Measurements from ENCODE around the gene EVC2. TPM values are rescaled to one million over a fixed set of nuclear protein-coding genes. Genes with fewer than 3 reads are reported as not detected.

Gene EVC2
- total and polyA plus RNA-seq, 7 donors, result 0.60 to 14.7 (median 8.6) TPM; not detected in 1

DNA sequence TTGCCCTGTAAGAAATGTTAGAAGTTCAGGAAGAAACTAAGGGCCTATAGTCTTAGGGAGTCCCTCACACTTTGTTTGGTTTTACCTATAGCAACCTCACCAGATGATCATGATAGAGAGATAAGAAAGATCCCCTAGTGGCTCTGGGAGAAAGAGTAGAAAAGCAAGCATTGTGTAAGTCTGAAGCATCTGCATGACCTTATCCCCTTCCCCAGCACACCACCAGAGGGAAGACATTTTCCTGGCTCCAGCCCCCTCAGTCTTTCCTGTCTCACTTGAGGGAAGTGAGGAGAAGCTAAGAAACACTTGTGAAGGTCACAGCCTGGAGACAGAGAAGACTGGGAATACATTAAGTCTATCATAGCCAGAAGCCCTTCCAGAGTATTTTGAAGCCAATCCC lies 154.0 kb downstream of the EVC2 start:
- no peaks in the 10 kb centered on the region for H3K27me3 ChIP-seq
- H3K36me3 ChIP-seq, result peaks cover 0 to 40% (median 4%) of the 10 kb centered on the region in 4 donors
- no peak overlapping the region for H3K4me3 ChIP-seq
- H3K9me3 ChIP-seq, result no peaks in the 10 kb centered on the region
- no peak for DNase-seq
- intact Hi-C loops (cut with DNase I), result no loop called here
- no peak overlapping the region for H3K27ac ChIP-seq
- no peak for TF ChIP-seq POLR2AphosphoS5 (IDR thresholded peaks at IDR 0.05)
- TF ChIP-seq, protein P1, sequence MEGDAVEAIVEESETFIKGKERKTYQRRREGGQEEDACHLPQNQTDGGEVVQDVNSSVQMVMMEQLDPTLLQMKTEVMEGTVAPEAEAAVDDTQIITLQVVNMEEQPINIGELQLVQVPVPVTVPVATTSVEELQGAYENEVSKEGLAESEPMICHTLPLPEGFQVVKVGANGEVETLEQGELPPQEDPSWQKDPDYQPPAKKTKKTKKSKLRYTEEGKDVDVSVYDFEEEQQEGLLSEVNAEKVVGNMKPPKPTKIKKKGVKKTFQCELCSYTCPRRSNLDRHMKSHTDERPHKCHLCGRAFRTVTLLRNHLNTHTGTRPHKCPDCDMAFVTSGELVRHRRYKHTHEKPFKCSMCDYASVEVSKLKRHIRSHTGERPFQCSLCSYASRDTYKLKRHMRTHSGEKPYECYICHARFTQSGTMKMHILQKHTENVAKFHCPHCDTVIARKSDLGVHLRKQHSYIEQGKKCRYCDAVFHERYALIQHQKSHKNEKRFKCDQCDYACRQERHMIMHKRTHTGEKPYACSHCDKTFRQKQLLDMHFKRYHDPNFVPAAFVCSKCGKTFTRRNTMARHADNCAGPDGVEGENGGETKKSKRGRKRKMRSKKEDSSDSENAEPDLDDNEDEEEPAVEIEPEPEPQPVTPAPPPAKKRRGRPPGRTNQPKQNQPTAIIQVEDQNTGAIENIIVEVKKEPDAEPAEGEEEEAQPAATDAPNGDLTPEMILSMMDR (IDR thresholded peaks at IDR 0.05), result no peak
- no peak for TF ChIP-seq EP300 (IDR thresholded peaks at IDR 0.05)
- no peak for TF ChIP-seq POLR2A (IDR thresholded peaks at IDR 0.05)
- no peaks in the 10 kb centered on the region for H3K4me1 ChIP-seq

DNA sequence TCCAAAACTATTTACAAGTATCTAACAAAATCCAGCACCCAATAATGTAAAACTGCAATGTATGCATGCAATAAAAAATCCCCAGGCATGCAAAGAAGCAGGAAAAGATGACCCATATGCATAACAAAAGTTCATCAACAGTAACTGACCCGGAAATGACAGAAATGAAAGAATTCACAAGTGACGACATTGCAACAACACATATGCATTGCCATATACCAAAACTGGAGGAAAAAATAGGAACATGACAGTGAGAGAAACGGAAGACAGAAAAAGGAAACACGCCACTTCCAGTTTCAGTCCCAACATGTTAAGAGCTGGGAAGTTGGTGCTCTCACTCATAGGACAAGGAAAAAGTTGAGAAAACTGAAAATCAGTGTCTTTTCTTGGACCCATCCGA lies 154.6 kb downstream of the EVC2 start:
- no peaks in the 10 kb centered on the region for H3K9me3 ChIP-seq
- DNase-seq, result no peak
- no peak overlapping the region for H3K4me3 ChIP-seq
- intact Hi-C loops (cut with DNase I), result no loop called here
- H3K27me3 ChIP-seq, result no peaks in the 10 kb centered on the region
- no peaks in the 10 kb centered on the region for H3K4me1 ChIP-seq
- H3K27ac ChIP-seq, result no peak overlapping the region
- TF ChIP-seq EP300 (IDR thresholded peaks at IDR 0.05) (no peak), POLR2A (IDR thresholded peaks at IDR 0.05) (no peak), POLR2AphosphoS5 (IDR thresholded peaks at IDR 0.05) (no peak)
- TF ChIP-seq, protein P1 (IDR thresholded peaks at IDR 0.05), result no peak
- whole genome bisulfite sequencing, 2 donors, result 87% methylated on average over 5 of the region's 5 CpGs
- peaks cover 0 to 37% (median 4%) of the 10 kb centered on the region in 4 donors for H3K36me3 ChIP-seq

DNA sequence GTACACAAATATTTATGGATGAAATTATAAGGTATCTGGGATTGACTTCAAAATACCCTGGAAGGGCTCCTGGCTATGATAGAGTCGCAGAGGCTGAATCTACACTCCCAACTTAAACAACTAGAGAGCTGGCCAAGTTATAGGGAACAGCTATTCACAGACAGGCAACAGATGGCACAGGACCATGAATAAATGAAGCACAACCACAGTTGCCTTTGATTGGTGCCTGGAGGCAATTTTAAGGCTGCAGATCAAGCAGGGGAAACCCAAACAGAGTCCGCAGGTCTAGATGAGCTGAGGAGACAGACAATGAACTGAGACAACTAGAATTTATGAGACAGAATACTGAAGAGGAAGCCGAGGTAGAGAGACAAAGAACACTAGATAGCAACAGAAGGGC lies 155.9 kb downstream of the EVC2 start:
- peaks cover 0 to 31% (median 6%) of the 10 kb centered on the region in 4 donors for H3K36me3 ChIP-seq
- WGBS, 2 donors, result 71 to 88% methylated on average over 3 of the region's 3 CpGs

DNA sequence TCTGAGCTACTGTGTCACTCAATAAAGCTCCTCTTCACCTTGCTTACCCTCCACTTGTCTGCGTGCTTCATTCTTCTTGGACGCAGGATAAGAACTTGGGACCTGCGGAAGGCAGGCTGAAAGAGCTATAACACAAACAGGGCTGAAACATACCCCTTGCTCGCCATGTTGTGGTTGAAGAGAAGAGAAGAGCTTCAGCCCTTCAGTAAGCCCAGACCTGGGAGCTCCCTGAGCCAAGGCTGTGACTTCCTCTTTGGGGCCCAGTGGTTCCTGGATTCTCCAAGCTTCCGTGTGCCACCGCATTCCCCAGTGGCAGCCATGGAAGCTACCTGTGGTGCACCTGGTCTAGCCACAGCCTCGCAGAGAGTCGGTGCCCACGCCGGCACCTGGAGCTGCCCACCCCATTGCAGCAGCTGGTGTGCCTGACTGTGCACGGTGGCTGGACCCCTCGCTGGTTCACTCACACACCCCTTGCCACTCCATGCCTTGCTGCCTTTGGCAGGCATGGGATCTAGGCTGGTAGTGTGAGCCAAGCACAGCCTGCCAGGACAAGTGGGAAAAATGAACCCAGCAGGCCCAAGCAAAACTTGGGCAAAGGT lies 160.6 kb downstream of the EVC2 start:
- Histone ChIP-seq H3K4me3 (no peak overlapping the region), H3K27ac (no peak overlapping the region), H3K27me3 (no peaks in the 10 kb centered on the region), H3K4me1 (no peaks in the 10 kb centered on the region), H3K36me3 (peaks cover 0 to 17% (median 6%) of the 10 kb centered on the region in 4 donors), H3K9me3 (no peaks in the 10 kb centered on the region)
- intact Hi-C loops (cut with DNase I), result no loop called here
- WGBS, 2 donors, result 93 to 96% methylated on average over 12 of the region's 12 CpGs
- TF ChIP-seq POLR2A (IDR thresholded peaks at IDR 0.05), result no peak
- TF ChIP-seq EP300 (IDR thresholded peaks at IDR 0.05), result no peak
- no peak for TF ChIP-seq POLR2AphosphoS5 (IDR thresholded peaks at IDR 0.05)
- TF ChIP-seq, protein P1 (IDR thresholded peaks at IDR 0.05), result no peak
- DNase-seq, result no peak

More for the DNA sequence above, 155.9 kb downstream of the EVC2 start:
- Histone ChIP-seq H3K27me3 (no peaks in the 10 kb centered on the region), H3K4me3 (no peak overlapping the region), H3K4me1 (no peaks in the 10 kb centered on the region), H3K9me3 (no peaks in the 10 kb centered on the region), H3K27ac (no peak overlapping the region)
- no peak for DNase-seq
- TF ChIP-seq EP300 (IDR thresholded peaks at IDR 0.05), result no peak
- TF ChIP-seq, protein P1 (IDR thresholded peaks at IDR 0.05), result no peak
- no peak for TF ChIP-seq POLR2A (IDR thresholded peaks at IDR 0.05)
- no peak for TF ChIP-seq POLR2AphosphoS5 (IDR thresholded peaks at IDR 0.05)
- intact Hi-C loops (cut with DNase I), result no loop called here

DNA sequence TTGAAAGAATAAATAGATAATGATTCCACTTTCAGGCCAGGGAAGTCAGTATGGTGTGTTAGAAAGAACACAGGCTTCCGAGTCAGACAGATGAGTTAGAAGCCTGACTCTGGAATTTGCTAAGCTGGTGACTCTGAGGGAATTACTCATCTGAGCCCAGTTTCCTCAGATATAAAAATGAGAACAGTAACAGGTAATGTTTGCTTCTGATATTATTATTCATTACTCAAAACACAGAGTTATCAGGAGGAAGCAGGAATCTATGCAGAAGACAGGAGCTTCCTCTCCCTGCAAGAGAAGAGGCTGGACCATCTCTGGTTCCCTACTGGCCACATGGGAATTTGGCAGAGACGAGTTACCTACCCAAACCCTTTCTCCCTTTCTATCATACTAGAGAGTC lies 163.1 kb downstream of the EVC2 start:
- Histone ChIP-seq H3K9me3 (no peaks in the 10 kb centered on the region), H3K4me3 (no peak overlapping the region), H3K27me3 (no peaks in the 10 kb centered on the region), H3K27ac (no peak overlapping the region), H3K4me1 (no peaks in the 10 kb centered on the region), H3K36me3 (peaks cover 0 to 7% (median 2%) of the 10 kb centered on the region in 4 donors)
- intact Hi-C loops (cut with DNase I), result no loop called here
- WGBS, 2 donors, result 53 to 55% methylated on average over 2 of the region's 2 CpGs
- no peak for TF ChIP-seq POLR2AphosphoS5 (IDR thresholded peaks at IDR 0.05)
- no peak for TF ChIP-seq EP300 (IDR thresholded peaks at IDR 0.05)
- no peak for TF ChIP-seq POLR2A (IDR thresholded peaks at IDR 0.05)
- TF ChIP-seq, protein P1 (IDR thresholded peaks at IDR 0.05), result no peak
- DNase-seq, result no peak

Measured in sigmoid colon (tissue), 7 donors.